ENCODE measurements around the gene POLD4. TPM values are rescaled to one million over a fixed set of nuclear protein-coding genes. Genes with fewer than 3 reads are reported as not detected.

POLD4 gene
- total and polyA plus RNA-seq, 2 of the 13 experiments (the other 11 are each of a cell fraction or from before 2014, with no cell fraction given) = 10.5 to 27.4 TPM

- intact Hi-C loops (cut with micrococcal nuclease; ENCODE audit: unreplicated experiment) (no loop called here), in situ Hi-C loops (cut with HindIII; ENCODE audit: extremely low pct_ligation_motif_present, low pct_unique_long_range_greater_than_20kb) (no loop called here)
- H3K4me2 ChIP-seq (ENCODE audit: low read depth, low read length) = no peak overlapping the region
- TF ChIP-seq TEF (CRISPR knock-in tag; IDR thresholded peaks at IDR 0.05) (no peak), ZNF772 (CRISPR knock-in tag; IDR thresholded peaks at IDR 0.05) (no peak), ZNF12 (CRISPR knock-in tag; IDR thresholded peaks at IDR 0.05) (no peak), MAFK (conservative IDR thresholded peaks at IDR 0.05 in 1 of 2, IDR thresholded peaks at IDR 0.05 in 1 of 2; ENCODE audit: low read length in 2 of 2) (peak; percentile 68 to 87; a peak in 3 of 4 replicates), PHB2 (IDR thresholded peaks at IDR 0.05; ENCODE audit: partially characterized antibody) (no peak), FLYWCH1 (CRISPR knock-in tag; IDR thresholded peaks at IDR 0.05) (no peak), POLR2A (IDR thresholded peaks at IDR 0.05; ENCODE audit: insufficient read depth in 1 of 2, low read depth in 2 of 2, low read length in 2 of 2) (0 out of 4 replicates have a peak, but pooled peaks of 1 of the 2 experiments have one; percentile 42), RBFOX2 (IDR thresholded peaks at IDR 0.05; ENCODE audit: low read depth, low read length) (peak; percentile 48), AGO2 (optimal IDR thresholded peaks at IDR 0.05; ENCODE audit: low read depth, low read length) (peak; percentile 85), ZNF557 (CRISPR knock-in tag; IDR thresholded peaks at IDR 0.05) (no peak), MAFF (IDR thresholded peaks at IDR 0.05; ENCODE audit: low read depth, low read length) (peak; percentile 62; the same call in 1 of the 2 replicates), KLF12 (CRISPR knock-in tag; IDR thresholded peaks at IDR 0.05; ENCODE audit: borderline replicate concordance) (no peak), ZNF230 (CRISPR knock-in tag; IDR thresholded peaks at IDR 0.05) (no peak)
- WGBS (ENCODE audit: low lambda C conversion rate) = 96% methylated on average over 8 of the region's 19 CpGs
- H3K27ac ChIP-seq (ENCODE audit: extremely low read length, insufficient read depth, low read length) = no peak overlapping the region
- H4K20me1 ChIP-seq (ENCODE audit: insufficient read depth, low read length) = peaks cover 3% of the 10 kb centered on the region; the same call in 1 of the 2 replicates
- H3K4me3 ChIP-seq (replicated peaks in 1 of 3; ENCODE audit: insufficient read depth in 1 of 3, low read depth in 2 of 3, low read length in 3 of 3) = no peak overlapping the region
- H3K79me2 ChIP-seq (ENCODE audit: insufficient read depth, low read length) = peaks cover 18% of the 10 kb centered on the region
- ChIA-PET CTCF (ENCODE audit: low intra/inter-chr PET ratio, low total read pairs) (no interaction called here), POLR2A (no interaction called here)
- H3K4me1 ChIP-seq (ENCODE audit: insufficient read depth, low read length) = peaks cover 30% of the 10 kb centered on the region
- H3K27me3 ChIP-seq (ENCODE audit: control insufficient read depth in 1 of 2, insufficient read depth in 2 of 2, low read length in 2 of 2) = no peaks in the 10 kb centered on the region
- no peak for DNase-seq (ENCODE audit: low spot score)
- H3K9me3 ChIP-seq (ENCODE audit: low read length) = no peaks in the 10 kb centered on the region
- no peak for ATAC-seq
- H2AFZ ChIP-seq (ENCODE audit: low read length) = no peak overlapping the region
- H3K36me3 ChIP-seq (replicated peaks in 1 of 2; ENCODE audit: control insufficient read depth in 1 of 2, insufficient read depth in 2 of 2, low read length in 2 of 2) = peaks cover 19 to 27% of the 10 kb centered on the region in 2 experiments; a peak in 4 of 5 replicates
- FAIRE-seq = no peak
- BruUV-seq (replicated peaks) = no TSS peak
- H3K9ac ChIP-seq (ENCODE audit: insufficient read depth, low read depth, low read length) = no peak overlapping the region
These were observed 42.4 kb upstream of the POLD4 start for GRCh38 chr11:67395555-67396258.
